ENCODE measurements around the gene DNAI1. TPM values are rescaled to one million over a fixed set of nuclear protein-coding genes. Genes with fewer than 3 reads are reported as not detected.

Gene DNAI1
- total RNA-seq, 2 donors from 2014 or later, result not detected

DNA sequence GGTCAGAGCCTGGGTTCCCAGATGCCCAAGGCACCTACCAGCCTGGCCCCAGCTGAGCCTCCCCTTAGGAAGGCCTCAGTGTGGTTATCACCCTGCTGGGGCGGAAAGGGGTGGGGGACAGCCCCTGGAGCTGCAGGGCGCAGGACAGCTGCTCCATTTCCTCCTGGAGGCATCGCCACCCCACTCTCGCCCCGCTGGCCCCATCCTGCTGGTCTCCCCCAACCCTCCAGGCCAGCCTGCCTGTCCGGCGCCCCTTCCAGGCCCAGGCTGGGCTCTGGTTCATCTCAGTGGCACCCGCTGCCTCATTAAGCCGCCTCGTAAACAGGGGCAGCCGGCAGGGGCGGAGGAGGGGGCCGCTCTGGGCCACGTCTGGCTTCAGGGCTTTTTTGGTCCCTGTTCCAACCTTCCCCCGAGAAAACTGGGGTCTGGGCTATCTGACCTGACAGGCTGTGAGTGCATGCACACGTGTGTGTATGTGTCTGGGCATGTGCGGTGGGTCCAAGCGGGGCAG, 95.0 kb downstream of the DNAI1 start:
- ATAC-seq (ENCODE audit: insufficient number of reproducible peaks, low FRiP score, low read depth) (no peak), DNase-seq (ENCODE audit: low spot score) (no peak)
- Histone ChIP-seq H3K4me3 (no peak overlapping the region), H3K9me3 (no peaks in the 10 kb centered on the region), H3K36me3 (no peaks in the 10 kb centered on the region), H3K27ac (no peak overlapping the region), H3K4me1 (ENCODE audit: control insufficient read depth in 1 of 2, low read depth in 2 of 2) (no peaks in the 10 kb centered on the region), H3K27me3 (replicated peaks; ENCODE audit: insufficient read depth) (no peaks in the 10 kb centered on the region)
- TF ChIP-seq, protein P1, sequence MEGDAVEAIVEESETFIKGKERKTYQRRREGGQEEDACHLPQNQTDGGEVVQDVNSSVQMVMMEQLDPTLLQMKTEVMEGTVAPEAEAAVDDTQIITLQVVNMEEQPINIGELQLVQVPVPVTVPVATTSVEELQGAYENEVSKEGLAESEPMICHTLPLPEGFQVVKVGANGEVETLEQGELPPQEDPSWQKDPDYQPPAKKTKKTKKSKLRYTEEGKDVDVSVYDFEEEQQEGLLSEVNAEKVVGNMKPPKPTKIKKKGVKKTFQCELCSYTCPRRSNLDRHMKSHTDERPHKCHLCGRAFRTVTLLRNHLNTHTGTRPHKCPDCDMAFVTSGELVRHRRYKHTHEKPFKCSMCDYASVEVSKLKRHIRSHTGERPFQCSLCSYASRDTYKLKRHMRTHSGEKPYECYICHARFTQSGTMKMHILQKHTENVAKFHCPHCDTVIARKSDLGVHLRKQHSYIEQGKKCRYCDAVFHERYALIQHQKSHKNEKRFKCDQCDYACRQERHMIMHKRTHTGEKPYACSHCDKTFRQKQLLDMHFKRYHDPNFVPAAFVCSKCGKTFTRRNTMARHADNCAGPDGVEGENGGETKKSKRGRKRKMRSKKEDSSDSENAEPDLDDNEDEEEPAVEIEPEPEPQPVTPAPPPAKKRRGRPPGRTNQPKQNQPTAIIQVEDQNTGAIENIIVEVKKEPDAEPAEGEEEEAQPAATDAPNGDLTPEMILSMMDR (IDR thresholded peaks at IDR 0.05), result no peak

DNA sequence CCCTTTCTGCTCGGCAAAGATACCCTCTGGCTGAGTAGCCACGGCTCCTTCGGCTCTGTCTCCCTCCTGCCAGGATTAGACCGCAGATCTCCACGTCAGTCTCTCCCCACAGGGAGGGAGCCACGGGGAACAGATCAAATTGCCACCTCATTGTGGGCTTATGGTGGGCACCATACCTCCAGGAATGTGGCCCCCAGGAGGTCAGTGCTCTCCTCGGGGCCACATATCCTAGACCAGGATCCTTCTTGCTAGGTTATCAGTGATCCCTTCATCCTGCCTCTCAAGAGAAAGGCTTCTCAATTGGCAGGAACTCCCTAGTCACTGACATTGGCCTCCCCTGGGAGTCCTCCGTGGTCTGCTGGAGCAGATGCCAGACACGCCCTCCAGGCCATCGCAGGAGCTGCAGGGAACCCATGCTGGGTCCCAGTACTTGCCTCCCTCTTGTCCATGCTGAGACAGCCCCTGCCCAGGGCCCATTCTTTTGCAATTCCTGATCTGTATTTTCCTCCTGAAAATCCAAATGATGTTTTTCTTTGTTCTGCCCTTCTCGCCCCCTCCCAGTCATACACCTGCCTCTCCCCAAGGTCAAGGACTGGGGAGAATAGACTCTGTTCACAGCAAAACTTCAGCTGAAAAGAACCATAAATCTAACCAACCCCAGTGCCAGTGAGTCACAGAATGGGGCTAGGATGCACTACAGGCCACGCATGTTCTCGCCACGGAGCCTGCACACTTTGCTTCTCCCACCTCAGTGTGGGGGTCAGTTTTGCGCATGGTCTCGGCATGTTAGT, 95.8 kb downstream of the DNAI1 start:
- Histone ChIP-seq H3K27ac (no peak overlapping the region), H3K4me3 (no peak overlapping the region), H3K4me1 (ENCODE audit: control insufficient read depth in 1 of 2, low read depth in 2 of 2) (peaks cover 0 to 2% of the 10 kb centered on the region in 2 donors), H3K36me3 (no peaks in the 10 kb centered on the region), H3K9me3 (no peaks in the 10 kb centered on the region), H3K27me3 (replicated peaks; ENCODE audit: insufficient read depth) (no peaks in the 10 kb centered on the region)
- TF ChIP-seq, protein P1 (IDR thresholded peaks at IDR 0.05), result no peak
- ATAC-seq (ENCODE audit: insufficient number of reproducible peaks, low FRiP score, low read depth) (no peak), DNase-seq (ENCODE audit: low spot score) (no peak)

DNA sequence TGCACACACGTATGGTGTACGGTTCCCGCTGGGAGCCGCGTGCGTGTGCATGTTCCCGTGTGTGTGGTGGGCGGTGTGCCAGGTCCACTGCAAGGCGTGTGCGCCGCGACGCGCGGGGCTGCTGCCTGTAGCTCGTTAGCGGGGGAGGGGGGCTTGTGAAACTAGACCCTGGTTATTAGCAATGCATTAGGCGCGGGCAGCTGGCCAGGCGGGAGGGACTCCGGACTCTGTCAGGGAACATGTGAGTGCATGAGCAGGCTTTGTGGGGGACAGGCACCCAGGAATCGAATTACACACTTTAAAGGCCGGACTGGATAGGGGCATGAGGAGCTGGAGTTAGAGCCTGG, 96.4 kb downstream of the DNAI1 start:
- TF ChIP-seq, protein P1 (IDR thresholded peaks at IDR 0.05), result no peak
- Histone ChIP-seq H3K4me1 (ENCODE audit: control insufficient read depth in 1 of 2, low read depth in 2 of 2) (peaks cover 0 to 8% of the 10 kb centered on the region in 2 donors), H3K36me3 (no peaks in the 10 kb centered on the region), H3K9me3 (no peaks in the 10 kb centered on the region), H3K4me3 (no peak overlapping the region), H3K27me3 (replicated peaks; ENCODE audit: insufficient read depth) (no peaks in the 10 kb centered on the region), H3K27ac (no peak overlapping the region)
- DNase-seq (ENCODE audit: low spot score), result no peak
- no peak for ATAC-seq (ENCODE audit: insufficient number of reproducible peaks, low FRiP score, low read depth)

DNA sequence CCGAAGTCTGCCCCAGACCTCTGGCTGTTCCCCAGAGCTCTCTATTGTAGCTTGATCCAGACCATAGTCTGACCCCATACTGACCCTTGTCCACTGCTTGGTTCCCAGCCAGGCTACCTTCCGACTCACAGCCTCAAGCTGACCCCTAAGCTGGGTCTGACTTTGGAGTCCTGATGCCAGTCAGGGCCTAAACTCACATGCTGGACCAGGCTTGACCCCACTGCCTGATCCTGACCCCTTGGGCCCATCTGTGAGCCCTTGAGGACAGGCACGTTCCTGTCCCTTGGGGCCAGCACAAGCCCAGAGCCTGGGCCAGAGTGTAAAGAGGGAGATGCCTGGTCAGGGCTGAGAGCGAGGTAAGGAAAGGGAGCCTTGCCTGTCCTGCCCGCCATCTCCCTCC, 96.9 kb downstream of the DNAI1 start:
- Histone ChIP-seq H3K27ac (no peak overlapping the region), H3K4me1 (ENCODE audit: control insufficient read depth in 1 of 2, low read depth in 2 of 2) (peaks cover 0 to 12% of the 10 kb centered on the region in 2 donors), H3K9me3 (no peaks in the 10 kb centered on the region), H3K27me3 (replicated peaks; ENCODE audit: insufficient read depth) (no peaks in the 10 kb centered on the region), H3K4me3 (no peak overlapping the region), H3K36me3 (no peaks in the 10 kb centered on the region)
- ATAC-seq (ENCODE audit: insufficient number of reproducible peaks, low FRiP score, low read depth) (no peak), DNase-seq (ENCODE audit: low spot score) (no peak)
- TF ChIP-seq, protein P1 (IDR thresholded peaks at IDR 0.05), result no peak

DNA sequence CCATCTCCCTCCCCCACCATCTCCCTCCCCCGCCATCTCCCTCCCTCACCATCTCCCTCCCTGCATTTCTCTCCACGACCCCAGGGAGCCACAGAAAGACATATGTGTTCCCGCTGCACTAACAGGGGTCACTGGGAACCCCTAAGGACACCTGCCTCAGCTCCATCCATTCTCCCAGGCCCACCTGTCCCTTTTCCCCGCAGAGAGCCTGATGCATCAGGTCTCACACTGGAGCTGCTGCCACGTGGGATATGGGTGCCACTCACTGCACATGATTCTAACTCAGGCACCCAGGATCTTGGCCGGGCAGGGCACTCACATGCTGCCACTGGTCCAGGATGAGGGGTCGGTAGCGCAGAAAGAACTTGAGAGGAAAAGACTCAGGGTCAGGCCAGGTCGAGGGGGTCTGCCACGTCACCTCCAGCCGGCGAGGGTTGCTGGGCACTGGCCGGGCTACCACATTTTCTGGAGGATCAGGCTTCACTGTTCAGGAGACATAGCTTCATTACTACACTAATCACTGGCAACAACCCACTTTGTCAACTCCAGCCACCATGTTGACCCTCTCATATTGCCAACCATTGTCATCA, 97.4 kb downstream of the DNAI1 start:
- Histone ChIP-seq H3K27ac (no peak overlapping the region), H3K36me3 (no peaks in the 10 kb centered on the region), H3K4me3 (no peak overlapping the region), H3K27me3 (replicated peaks; ENCODE audit: insufficient read depth) (no peaks in the 10 kb centered on the region), H3K4me1 (ENCODE audit: control insufficient read depth in 1 of 2, low read depth in 2 of 2) (peaks cover 0 to 17% of the 10 kb centered on the region in 2 donors), H3K9me3 (no peaks in the 10 kb centered on the region)
- TF ChIP-seq, protein P1 (IDR thresholded peaks at IDR 0.05), result no peak
- no peak for DNase-seq (ENCODE audit: low spot score)
- ATAC-seq (ENCODE audit: insufficient number of reproducible peaks, low FRiP score, low read depth), result no peak
